Mucosa of gallbladder (tissue), 1 donor: ENCODE data around the gene ASAP2. TPM values are rescaled to one million over a fixed set of nuclear protein-coding genes. Genes with fewer than 3 reads are reported as not detected.

Experiments used
- DNase-seq: peaks from one replicate; pipeline ENCODE4 v3.0.0-alpha.2; 2020; ENCODE audit warnings: low spot score
- total RNA-seq: library from RNA; stranded (reverse); gene quantifications from one replicate; pipeline ENCODE4 v1.2.1, GENCODE V29; 2021
- donor health status: DM: no; HTN: no; CAD: no.

The ASAP2 gene
- total RNA-seq, 1 donor from 2014 or later, result 44.3 TPM

DNA sequence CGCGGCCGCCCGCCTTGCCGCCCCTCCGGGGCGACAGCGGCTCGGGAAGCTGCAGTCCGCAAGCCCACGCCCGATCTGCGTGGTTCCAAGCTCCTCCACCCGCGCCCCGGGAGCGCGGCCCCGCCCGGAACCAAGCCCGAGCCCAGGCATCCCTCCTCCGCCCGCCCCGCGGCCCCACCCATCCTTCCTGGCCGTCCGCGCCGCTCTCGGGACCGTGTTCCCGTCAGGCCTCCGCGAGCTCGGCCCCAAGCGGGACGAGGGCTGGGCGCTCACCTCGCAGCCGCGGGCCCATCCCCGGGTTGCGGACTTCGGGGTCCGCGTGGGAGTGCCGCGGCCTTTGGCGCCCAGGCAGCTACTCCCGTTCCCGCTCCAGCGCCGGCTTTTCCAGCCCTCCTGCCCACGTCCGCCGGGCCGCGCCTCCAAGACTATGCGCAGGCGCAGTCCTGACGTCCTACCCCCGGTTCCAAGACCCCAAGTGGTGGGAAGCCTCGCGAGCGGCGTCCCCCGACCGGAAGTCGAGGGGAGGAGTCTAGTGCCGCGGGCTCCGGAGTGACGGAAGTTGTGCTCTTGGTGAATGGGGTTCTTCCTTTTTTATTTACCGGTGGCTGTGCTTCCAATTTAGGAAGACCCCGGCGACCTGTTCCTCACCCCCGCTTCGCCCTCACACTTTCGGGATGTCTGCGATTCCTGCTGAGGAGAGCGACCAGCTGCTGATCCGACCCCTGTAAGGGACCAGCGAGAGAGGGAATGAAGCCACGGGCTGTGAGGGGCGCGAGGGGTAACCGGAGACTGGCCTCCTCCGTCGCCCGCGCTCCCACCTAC, 216.7 kb downstream of the ASAP2 start, which contains the start of the genes CPSF3 and ITGB1BP1:
Gene CPSF3, plus strand, starts transcription at position 555 of the 822 bp plus-strand sequence. Its CDS starts 120 bp downstream, at position 675.
Gene ITGB1BP1, minus strand, starts transcription at position 429 of the 822 bp plus-strand sequence. CDS start 4,831 bp downstream, outside the sequence.
- DNase-seq, result peak; percentile 97

DNA sequence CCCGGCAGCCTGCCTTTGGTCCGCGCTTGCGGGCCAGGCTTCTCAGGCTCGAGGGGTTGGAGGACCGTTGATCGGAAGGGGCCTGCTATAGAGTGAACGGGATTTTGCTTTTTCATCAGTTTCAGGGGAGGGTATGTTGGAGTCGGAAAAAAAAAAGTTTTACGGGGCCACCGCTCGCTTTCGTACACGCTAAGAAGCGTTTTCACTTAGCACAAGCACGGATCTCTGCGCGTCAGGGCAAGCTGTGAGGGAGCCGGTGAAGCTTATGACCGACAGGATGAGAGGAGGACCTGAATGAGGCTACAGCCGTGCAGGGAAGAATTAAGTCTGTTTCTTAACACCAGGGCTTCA, 217.3 kb downstream of the ASAP2 start:
- no peak for DNase-seq

DNA sequence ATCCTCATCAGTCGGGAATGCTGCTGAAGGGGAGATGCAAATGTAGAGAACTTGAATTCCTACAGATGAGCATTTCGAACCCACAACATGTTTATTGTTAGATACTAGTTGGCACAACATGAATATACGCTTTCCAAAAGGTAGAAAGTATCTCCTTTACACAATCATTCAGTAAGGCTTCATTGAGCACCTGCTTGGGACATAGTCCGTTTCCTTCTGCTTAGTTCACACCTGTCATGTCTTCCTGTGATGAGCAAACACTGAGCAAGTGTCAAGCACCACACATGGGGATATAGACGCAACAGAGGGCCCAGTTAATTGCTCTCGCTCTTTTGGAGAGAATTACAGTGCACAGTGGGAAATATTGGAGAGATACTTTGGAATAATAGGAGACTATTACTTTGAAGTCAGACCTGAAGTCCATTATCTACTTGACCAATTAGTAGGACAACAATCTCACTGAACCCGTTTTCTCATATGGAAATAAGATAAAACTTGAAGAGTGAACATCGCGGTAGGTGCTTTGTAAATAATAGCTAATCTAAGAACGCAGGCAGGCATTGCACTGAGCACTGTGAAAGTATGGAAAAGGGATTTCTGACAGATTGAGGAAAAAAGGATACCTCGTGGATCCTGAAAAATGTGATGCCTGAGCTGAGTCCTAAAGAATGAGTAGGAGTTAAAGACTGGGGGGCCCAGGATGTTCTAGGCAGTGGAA, 218.0 kb downstream of the ASAP2 start:
- DNase-seq, result no peak

DNA sequence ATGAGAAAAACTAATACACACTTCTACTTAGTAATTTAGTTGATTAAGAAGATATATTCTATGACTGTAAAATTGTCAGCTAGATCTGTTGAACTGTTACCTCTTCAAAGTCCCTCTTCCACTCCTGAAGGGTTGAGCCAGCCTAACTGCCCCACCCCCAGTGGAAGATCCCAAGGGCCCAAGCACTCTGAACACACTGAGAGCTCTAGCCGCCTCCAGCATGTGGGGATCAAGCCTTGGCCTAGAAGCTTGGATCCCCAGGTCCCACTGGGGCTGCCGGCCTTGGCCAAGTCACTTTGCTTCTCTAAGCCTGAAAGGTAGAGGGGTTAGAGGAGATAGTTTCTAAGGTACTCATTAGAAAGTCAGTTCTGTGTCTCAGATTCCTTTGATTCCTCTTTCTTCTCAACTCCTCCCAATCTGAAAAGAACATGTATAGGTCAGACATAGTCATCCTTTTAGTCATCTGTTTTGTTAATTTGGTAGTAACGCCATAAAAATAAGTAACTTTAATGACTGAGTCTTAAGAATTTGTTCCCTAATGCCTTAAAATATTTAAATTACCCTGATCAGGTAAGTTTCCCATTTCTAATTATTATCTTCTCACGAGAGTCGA, 222.5 kb downstream of the ASAP2 start:
- DNase-seq, result no peak

DNA sequence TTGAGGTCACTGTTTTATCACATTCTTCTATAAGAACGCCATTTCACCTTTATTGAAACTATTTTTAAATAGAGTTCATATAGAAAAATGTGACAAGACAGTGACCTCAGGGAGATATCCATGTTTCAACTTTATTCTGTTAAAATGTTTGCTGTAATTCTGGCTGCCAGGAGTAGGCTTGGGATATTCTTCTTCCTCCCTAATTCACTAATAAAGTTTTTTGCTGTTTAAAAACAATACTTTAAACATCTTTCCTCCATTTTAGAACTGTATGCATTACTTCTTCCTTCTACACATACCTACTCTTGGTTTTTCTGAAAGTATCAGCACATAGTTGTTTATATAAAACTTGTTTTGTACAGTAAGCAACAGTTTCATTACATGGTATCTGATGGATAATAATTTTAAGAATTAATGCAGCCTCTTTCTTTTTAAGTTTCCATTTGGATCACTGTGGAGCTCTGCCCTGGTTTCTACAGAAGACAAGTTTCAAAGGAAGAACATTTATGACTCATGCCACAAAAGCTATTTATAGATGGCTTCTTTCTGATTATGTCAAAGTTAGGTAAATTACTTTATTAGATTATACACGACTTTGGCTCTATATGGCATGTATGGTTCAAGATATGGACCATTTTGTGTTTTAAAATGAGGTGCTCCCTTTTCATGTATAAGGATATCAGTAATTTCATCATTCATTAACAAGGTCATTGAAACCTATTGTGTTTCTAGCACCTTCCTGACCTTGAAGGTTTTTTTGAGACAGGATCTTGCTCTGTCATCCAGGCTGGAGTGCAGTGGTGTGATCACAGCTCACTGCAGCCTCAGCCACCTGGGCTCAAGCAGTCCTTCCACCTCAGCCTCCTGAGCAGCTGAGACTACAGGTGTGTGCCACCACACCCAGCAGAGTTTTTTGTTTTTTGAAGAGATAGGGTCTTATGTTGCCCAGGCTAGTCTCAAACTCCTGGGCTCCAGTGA, 224.0 kb downstream of the ASAP2 start:
- DNase-seq, result no peak

DNA sequence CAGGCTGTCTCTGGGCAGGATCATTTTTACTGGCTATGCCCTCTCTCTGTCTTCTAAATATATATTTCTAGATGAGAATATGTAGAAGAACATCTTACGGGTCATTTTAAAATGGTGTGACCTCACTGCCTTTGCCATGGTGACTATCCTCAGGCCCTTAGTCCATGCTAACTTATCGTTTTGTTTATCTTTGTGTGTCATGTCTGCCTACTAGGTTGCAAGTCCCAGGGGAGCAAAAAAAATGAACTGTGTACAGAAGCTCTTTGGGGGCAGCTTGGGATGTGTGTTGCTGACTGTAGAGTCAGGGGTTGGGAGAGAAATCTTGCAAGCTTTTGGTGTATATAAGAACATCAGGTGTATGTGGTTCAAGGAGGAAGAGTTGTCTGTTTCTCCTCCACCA, 227.9 kb downstream of the ASAP2 start:
- DNase-seq, result no peak

DNA sequence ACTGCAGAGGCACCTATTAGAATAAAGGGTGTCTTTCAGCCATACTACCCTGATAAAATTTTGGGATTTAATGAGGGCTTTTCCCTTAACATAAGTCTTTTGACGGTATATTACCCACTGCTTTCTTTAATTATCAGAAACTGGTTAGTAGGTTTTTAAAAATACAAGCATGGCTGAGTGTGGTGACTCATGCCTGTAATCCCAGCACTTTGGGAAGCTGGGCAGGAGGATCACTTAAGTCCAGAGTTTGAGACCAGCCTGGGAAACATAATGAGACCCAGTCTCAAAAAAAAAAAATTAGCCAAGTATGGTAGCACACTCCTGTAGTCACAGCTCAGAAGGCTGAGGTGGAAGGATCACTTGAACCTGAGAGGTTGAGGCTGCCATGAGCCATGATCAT, 232.9 kb downstream of the ASAP2 start:
- no peak for DNase-seq

DNA sequence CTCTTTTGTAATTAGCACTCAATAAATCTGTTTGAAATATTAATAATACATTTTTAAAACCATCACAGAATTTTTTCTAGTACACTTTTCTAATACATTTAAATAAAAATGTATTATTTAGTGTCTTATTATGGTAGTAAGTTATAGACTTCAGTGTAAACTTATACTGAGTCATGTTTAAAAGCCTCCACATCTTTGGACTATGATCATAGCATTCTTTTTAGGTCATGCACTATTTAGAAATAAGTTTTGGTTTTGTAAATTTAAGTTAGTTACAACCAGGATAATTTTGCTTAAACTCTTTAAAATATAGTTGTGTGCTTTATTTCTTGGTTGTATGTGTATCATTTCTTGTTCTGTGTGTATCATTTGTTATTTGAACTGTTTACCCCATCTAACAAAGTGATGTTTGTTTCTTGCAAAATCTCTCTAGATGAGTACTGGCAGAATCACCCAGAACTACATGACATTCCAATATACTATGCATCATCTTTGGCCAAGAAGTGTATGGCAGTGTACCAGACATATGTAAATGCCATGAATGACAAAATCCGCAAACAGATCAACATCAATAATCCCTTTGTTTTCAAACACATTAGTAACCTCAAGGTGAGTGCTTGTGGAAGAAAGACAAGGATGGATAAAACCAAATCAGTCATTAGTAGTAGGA, 233.6 kb downstream of the ASAP2 start:
- no peak for DNase-seq

DNA sequence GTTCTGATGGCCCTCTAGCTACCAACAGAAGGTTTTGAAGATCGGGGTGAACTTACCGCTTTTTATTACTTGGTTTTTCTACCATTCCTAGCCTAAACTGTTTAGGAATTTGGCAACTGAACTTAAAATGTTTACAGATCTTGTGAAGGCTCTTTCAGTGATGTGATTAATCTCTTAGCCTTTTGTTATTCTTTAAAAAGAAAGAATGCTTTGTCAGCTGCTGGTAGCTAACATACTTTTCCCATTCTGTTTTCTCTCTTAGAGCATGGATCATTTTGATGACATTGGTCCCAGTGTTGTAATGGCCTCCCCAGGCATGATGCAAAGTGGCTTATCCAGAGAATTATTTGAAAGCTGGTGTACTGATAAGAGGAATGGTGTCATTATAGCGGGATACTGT, 234.9 kb downstream of the ASAP2 start:
- no peak for DNase-seq

DNA sequence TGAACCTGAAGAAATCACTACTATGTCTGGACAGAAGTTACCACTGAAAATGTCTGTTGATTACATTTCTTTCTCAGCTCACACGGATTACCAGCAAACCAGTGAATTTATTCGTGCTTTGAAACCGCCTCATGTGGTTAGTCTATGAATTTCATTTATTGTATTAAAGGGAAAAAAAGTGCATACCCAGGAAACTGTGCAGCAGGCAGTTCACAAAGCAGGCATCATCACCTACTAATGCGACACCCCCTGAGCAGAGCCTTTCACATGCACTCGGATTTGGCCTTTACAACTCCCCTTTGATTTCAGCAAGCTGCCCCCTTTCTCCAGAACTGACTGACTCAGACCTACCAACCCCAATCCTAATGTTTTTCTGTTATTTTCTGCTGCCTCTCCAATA, 236.9 kb downstream of the ASAP2 start:
- no peak for DNase-seq

DNA sequence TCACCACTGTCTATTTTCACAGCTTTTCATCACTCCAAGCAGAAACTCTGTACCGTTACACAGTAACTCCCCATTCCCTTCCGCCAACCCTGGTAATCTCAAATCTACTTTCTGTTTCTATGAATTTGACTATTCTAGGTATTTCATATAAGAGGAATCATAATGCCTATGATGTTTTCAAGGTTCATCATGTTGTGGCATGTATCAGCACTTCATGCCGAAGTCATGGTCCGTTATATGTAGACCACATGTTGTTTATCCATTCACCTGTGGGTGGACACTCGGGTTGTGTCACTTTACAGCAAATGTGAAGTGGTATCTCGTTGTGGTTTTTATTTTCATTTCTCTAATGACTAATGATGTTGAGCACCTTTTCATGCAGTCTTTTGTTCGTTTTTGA, 238.5 kb downstream of the ASAP2 start:
- no peak for DNase-seq

DNA sequence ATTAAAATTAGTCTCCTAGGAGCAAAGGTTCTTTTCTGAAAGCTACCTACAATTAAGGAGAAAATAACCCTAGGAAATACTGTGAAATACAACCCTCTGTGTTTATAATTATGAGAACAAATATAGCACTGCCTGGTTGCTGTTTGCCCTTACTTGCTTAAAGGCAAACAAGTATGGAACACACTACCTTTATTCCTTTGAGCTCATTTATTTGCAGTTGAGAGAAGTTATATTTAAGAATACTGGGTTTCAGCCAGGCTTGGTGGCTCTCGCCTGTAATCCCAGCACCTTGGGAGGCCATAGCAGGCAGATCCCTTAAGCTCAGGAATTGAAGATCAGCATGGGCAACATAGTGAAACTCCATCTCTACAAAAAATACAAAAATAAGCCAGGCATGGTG, 244.6 kb downstream of the ASAP2 start:
- DNase-seq, result no peak

Other genes starting within 250 kb of the ASAP2 start
- gene MBOAT2, start 203.1 kb upstream of the ASAP2 start, total RNA-seq, result 21.7 TPM
- 75.2 TPM for gene ITGB1BP1, start 216.7 kb downstream of the ASAP2 start, total RNA-seq
- 24.3 TPM for gene CPSF3, start 216.8 kb downstream of the ASAP2 start, total RNA-seq